Activated naive CD4-positive, alpha-beta T cell treated with anti-CD3 and anti-CD28 coated beads, Interleukin-2, amount 50 U/mL, for 72 hours (primary cell): Measurements from ENCODE around the gene IL9R. TPM values are rescaled to one million over a fixed set of nuclear protein-coding genes. Genes with fewer than 3 reads are reported as not detected.
"Not testable (repeated sequence)": the region's sequence is repeated elsewhere in the genome, so short reads cannot be mapped to it uniquely, and the experiment has no call there.

Source experiments
- ATAC-seq, 2 donors: fragments of 150-1000 bp; cut with Tn5 transposase; 2 replicates each; pipeline ENCODE4 v1.10.0; 2021; ENCODE audit warnings: mild to moderate bottlenecking in 2 of 2, moderate library complexity in 2 of 2
- DNase-seq, 2 donors: peaks; one replicate each; pipeline ENCODE4 v3.0.0; 2021 to 2022; ENCODE audit warnings: low spot score in 2 of 2
- H3K27ac Mint-ChIP-seq, 2 donors: one replicate each; pipeline ENCODE4 v1.8.0; 2022; ENCODE audit warnings: mild to moderate bottlenecking in 2 of 2, mixed read lengths in 2 of 2
- H3K36me3 Mint-ChIP-seq, 2 donors: one replicate each; pipeline ENCODE4 v1.8.0; 2022; ENCODE audit warnings: mixed read lengths in 2 of 2
- H3K9me3 Mint-ChIP-seq, 2 donors: one replicate each; pipeline ENCODE4 v1.8.0; 2022; ENCODE audit warnings: mixed read lengths in 2 of 2
- total RNA-seq, 2 donors: library from RNA; stranded (reverse); gene quantifications; one replicate each; pipeline ENCODE4 v1.2.3, GENCODE V29; 2022

IL9R gene
- 1 to 10 TPM; 2.1 to 5.8 TPM for total RNA-seq

- DNase-seq (peak in 1 of 2 donors; percentile 14), ATAC-seq (peak; percentile 87 to 90)
- Mint-ChIP-seq H3K27ac (peak within 1 kb of the TSS in 1 of 2 donors; percentile 83), H3K9me3 (no peaks in the 10 kb centered on the region), H3K36me3 (no peaks in the 10 kb centered on the region)
Measured at GRCh38 chrX:155997436-155997835, at the start of gene IL9R. TSS of gene IL9R (plus strand) at chrX:155997696. CDS start at chrX:155997760, 64 bp downstream.

- DNase-seq (no peak), ATAC-seq (no peak)
- Mint-ChIP-seq H3K9me3 (no peaks in the 10 kb centered on the region), H3K27ac (no peak overlapping the region), H3K36me3 (peaks cover 4 to 7% of the 10 kb centered on the region in 2 donors)
Measured at GRCh38 chrX:155949098-155949497, 48.4 kb upstream of the IL9R start.

- Mint-ChIP-seq H3K27ac (no peak overlapping the region), H3K9me3 (peaks cover 0 to 6% of the 10 kb centered on the region in 2 donors), H3K36me3 (no peaks in the 10 kb centered on the region)
- no peak for DNase-seq
- ATAC-seq: no peak
Measured at GRCh38 chrX:155951237-155951789, 46.2 kb upstream of the IL9R start.

- Mint-ChIP-seq H3K27ac (no peak overlapping the region), H3K9me3 (peaks cover 0 to 6% of the 10 kb centered on the region in 2 donors), H3K36me3 (no peaks in the 10 kb centered on the region)
- ATAC-seq: no peak
- DNase-seq: no peak
Measured at GRCh38 chrX:155953055-155953454, 44.4 kb upstream of the IL9R start.

GRCh38 chrX:155954793-155955192 lies 42.7 kb upstream of the IL9R start:
- H3K27ac Mint-ChIP-seq: no peak overlapping the region
- ATAC-seq (no peak), DNase-seq (no peak)
- no peaks in the 10 kb centered on the region for H3K36me3 Mint-ChIP-seq
- H3K9me3 Mint-ChIP-seq: peaks cover 0 to 6% of the 10 kb centered on the region in 2 donors

DNA sequence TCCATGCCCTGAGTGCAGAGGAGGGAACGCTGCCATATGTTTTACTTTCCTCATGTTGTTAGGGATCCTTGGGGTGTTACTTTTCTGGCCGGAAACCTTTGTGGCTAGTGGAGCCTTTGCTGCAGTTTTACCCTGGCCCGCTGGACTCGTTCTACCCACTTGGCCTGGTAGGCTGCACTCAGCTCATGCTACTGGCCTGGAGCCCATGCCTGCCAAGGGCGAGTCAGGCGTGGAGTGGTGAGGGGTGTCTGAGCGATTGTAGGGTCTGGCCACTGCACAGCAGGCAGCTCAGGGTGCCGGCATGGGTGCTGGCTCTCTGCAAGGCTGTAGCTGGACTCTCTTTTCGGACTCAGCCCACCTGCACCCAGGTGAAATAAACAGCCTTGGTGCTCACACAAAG lies 41.4 kb upstream of the IL9R start:
- no peak for ATAC-seq
- DNase-seq: no peak
- H3K36me3 Mint-ChIP-seq: no peaks in the 10 kb centered on the region
- H3K27ac Mint-ChIP-seq: no peak overlapping the region
- H3K9me3 Mint-ChIP-seq: peaks cover 0 to 6% of the 10 kb centered on the region in 2 donors

DNA sequence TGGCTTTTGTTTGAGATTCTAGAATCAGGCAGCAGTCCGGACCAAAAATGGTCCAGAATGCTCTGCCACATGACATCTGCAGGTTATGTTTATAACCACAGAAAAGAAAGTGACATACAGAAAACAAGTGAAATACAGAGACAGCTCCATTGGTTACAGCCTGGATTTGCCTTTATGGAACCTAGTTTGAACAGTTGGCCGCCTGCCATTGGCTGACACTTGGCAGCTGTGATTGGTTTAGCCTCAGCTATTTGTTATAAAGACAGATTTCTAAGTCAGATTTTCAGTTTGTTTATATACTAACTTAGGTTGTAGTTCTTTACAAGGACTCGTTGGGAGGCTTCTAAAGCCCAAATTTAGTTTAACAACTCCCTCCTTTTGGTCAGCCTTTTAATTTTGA lies 40.8 kb upstream of the IL9R start:
- no peak for DNase-seq
- no peak for ATAC-seq
- H3K9me3 Mint-ChIP-seq: peaks cover 0 to 6% of the 10 kb centered on the region in 2 donors
- H3K27ac Mint-ChIP-seq: no peak overlapping the region
- no peaks in the 10 kb centered on the region for H3K36me3 Mint-ChIP-seq

DNA sequence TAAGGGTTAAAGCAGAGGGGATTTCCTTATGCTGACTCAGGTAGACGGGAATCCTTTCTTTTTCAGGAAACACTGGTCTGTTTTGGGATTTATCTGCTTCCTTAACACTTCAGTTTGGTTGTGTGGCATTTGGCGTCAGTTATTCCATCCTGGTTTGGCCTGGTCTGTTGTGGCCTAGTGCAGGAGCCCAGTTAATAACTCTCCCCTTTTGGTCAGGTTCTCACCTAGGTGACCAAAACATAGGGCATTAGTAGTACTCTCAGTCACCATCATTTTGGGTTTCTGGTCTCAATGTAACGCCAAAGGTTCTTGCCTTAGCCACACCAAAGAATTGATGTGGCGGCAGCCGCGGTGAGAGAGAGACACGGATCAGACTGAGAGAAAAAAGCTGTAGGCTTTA lies 39.7 kb upstream of the IL9R start:
- DNase-seq: no peak
- Mint-ChIP-seq H3K36me3 (no peaks in the 10 kb centered on the region), H3K9me3 (peaks cover 0 to 6% of the 10 kb centered on the region in 2 donors), H3K27ac (peak overlapping the region in 1 of 2 donors; percentile 27)
- no peak for ATAC-seq

GRCh38 chrX:155959018-155959587 lies 38.4 kb upstream of the IL9R start:
- H3K36me3 Mint-ChIP-seq: peaks cover 7% of the 10 kb centered on the region in 2 donors
- H3K27ac Mint-ChIP-seq: no peak overlapping the region
- H3K9me3 Mint-ChIP-seq: peaks cover 6 to 12% of the 10 kb centered on the region in 2 donors
- ATAC-seq: no peak
- DNase-seq: no peak

DNA sequence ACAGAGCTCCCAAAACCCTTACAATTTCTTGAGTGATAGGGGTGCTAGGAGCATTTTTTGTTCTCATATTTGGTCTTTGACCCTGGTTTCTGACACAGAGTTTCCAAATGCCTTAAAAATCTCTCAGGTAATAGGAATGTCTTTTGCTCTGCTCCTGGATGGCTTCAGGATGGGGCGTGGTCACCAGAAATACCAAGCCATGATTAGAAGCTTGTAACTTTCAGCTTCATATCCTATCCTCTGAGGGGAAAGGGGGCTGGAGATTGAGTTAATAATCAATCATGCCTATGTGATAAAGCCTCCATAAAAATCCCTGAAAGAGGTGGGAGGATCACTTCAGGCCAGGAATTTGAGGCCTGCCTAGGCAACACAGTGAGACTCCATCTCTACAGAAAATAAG lies 34.6 kb upstream of the IL9R start:
- DNase-seq: no peak
- Mint-ChIP-seq H3K27ac (no peak overlapping the region), H3K36me3 (peaks cover 7 to 11% of the 10 kb centered on the region in 2 donors), H3K9me3 (peaks cover 6% of the 10 kb centered on the region in 2 donors)
- ATAC-seq: no peak

DNA sequence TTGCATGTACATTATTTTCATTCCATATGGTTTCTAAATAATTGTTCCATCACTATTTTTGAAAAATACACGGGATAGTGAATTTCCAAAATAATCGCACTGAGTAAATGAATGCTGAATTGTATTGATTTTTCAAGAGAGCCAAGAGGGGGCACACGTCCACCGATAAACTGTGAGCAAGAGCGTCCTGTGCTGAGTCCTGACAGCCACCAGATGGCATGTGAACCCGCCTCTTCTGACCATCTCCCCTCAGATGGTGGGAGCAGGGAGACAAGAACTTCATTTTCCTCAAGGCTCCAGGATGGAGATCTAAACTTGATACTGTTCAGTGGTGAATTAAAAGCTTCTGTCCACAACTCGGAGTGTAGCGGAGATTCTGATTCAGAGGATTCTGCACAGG lies 30.6 kb upstream of the IL9R start:
- Mint-ChIP-seq H3K27ac (no peak overlapping the region), H3K36me3 (peaks cover 14 to 20% of the 10 kb centered on the region in 2 donors), H3K9me3 (peaks cover 12 to 20% of the 10 kb centered on the region in 2 donors)
- DNase-seq (peak in 1 of 2 donors; percentile 4), ATAC-seq (peak; percentile 62 to 81)

GRCh38 chrX:155967653-155968325 lies 29.7 kb upstream of the IL9R start:
- Mint-ChIP-seq H3K9me3 (peaks cover 12 to 20% of the 10 kb centered on the region in 2 donors), H3K27ac (peak overlapping the region in 1 of 2 donors; percentile 87), H3K36me3 (peaks cover 14 to 20% of the 10 kb centered on the region in 2 donors)
- DNase-seq (no peak), ATAC-seq (peak in 1 of 2 donors; percentile 67)

DNA sequence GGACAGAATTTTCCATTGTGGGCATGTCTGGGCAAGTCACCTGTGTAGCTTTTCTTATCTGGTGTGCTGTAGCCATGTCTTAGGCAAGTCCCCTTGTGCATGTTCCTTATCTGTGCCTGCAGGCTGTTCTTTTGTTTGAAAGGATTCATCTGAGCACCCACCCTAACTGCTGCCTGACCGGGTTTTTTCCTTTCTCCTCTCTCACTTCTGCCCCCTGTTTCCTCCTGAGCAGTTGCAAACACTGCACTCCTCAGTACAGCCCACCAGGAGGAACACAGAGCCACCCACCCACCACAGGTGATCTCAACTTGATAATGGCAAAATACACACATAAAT lies 29.2 kb upstream of the IL9R start:
- H3K9me3 Mint-ChIP-seq: peaks cover 12 to 20% of the 10 kb centered on the region in 2 donors
- peak overlapping the region in 1 of 2 donors; percentile 87 for H3K27ac Mint-ChIP-seq

DNA sequence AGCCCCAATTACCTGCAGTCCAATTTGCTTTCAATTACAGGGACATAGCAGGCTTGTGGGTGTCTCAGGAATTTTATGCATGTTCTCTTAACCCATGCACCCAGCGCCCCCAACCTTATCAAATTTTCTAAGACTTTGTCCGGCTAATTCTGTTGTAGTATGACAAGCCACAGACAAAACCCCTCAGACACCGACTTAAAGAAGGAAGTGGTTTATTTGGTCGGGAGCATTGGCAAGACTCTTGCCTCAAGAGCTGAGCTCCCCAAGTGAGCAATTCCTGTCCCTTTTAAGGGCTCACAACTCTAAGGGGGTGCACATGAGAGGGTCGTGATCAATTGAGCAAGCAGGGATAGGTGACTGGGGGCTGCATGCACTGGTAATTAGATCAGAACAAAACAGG lies 28.7 kb upstream of the IL9R start:
- ATAC-seq (peak in 1 of 2 donors; percentile 37), DNase-seq (no peak)
- H3K9me3 Mint-ChIP-seq: peaks cover 10 to 17% of the 10 kb centered on the region in 2 donors
- H3K36me3 Mint-ChIP-seq: peaks cover 10 to 17% of the 10 kb centered on the region in 2 donors
- H3K27ac Mint-ChIP-seq: peak overlapping the region in 1 of 2 donors; percentile 87

More for the DNA sequence above, 29.2 kb upstream of the IL9R start:
- peaks cover 14 to 20% of the 10 kb centered on the region in 2 donors for H3K36me3 Mint-ChIP-seq
- no peak for DNase-seq
- no peak for ATAC-seq

GRCh38 chrX:155971658-155972057 lies 25.8 kb upstream of the IL9R start:
- DNase-seq, ATAC-seq, H3K27ac Mint-ChIP-seq, H3K36me3 Mint-ChIP-seq: not testable (repeated sequence)
- H3K9me3 Mint-ChIP-seq: peaks cover 6 to 14% of the 10 kb centered on the region in 2 donors

DNA sequence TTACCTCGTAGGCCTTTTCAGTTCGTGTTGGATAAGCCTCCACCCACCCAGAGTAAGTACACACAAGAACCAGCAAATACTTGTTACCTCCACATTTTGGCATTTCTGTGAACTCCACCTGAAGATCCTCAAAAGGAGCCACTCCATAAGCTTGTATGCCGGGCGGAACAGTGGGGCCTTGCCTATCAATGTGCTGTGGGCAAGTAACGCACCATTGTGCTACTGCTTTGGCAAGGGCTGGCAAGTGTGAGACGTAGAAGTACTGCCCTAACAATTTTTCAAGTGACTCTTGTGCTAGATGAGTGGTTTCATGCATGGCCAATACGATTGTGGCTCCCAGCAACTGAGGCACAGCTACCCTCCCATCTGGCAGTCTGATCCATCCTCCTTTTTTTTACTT lies 25.3 kb upstream of the IL9R start:
- H3K27ac Mint-ChIP-seq, DNase-seq, H3K36me3 Mint-ChIP-seq, ATAC-seq: not testable (repeated sequence)
- H3K9me3 Mint-ChIP-seq: peaks cover 6 to 14% of the 10 kb centered on the region in 2 donors

GRCh38 chrX:155983326-155983725 lies 14.2 kb upstream of the IL9R start:
- peaks cover 5 to 6% of the 10 kb centered on the region in 2 donors for H3K36me3 Mint-ChIP-seq
- DNase-seq (no peak), ATAC-seq (no peak)

More at GRCh38 chrX:155983326-155983725, 14.2 kb upstream of the IL9R start:
- peaks cover 6% of the 10 kb centered on the region in 2 donors for H3K9me3 Mint-ChIP-seq
- no peak overlapping the region for H3K27ac Mint-ChIP-seq
